GM21526 (cell line): ENCODE results near the gene ETNPPL.
"Not testable (repeated sequence)": the region's sequence is repeated elsewhere in the genome, so short reads cannot be mapped to it uniquely, and the experiment has no call there.

Experiments used
- ATAC-seq: cut with Tn5 transposase; IDR thresholded peaks from one replicate; pipeline ENCODE4 v1.9.1; 2021; ENCODE audit warnings: moderate library complexity; ENCODE audit not compliant: unreplicated experiment, low FRiP score

Gene ETNPPL

GRCh38 chr4:108763226-108763593 lies 357 bp upstream of the ETNPPL start:
- ATAC-seq, result no peak

- ATAC-seq, result no peak
These were observed 4.4 kb downstream of the ETNPPL start for GRCh38 chr4:108758498-108758897.

- no peak for ATAC-seq
These were observed 8.5 kb downstream of the ETNPPL start for GRCh38 chr4:108754327-108754726.

- ATAC-seq, result no peak
These were observed 11.5 kb downstream of the ETNPPL start for GRCh38 chr4:108751321-108751720.

- ATAC-seq, result no peak
These were observed 13.7 kb downstream of the ETNPPL start for GRCh38 chr4:108749119-108749518.

- no peak for ATAC-seq
These were observed 16.3 kb downstream of the ETNPPL start for GRCh38 chr4:108746511-108746910.

- ATAC-seq, result no peak
These were observed 18.5 kb downstream of the ETNPPL start for GRCh38 chr4:108744307-108744706.

GRCh38 chr4:108742451-108743420 lies 20.1 kb downstream of the ETNPPL start:
- ATAC-seq, result no peak

GRCh38 chr4:108738003-108738706 lies 24.7 kb downstream of the ETNPPL start:
- no peak for ATAC-seq

GRCh38 chr4:108731006-108731405 lies 31.8 kb downstream of the ETNPPL start:
- no peak for ATAC-seq

- ATAC-seq, result no peak
These were observed 32.3 kb downstream of the ETNPPL start for GRCh38 chr4:108730579-108730978.

GRCh38 chr4:108729731-108730130 lies 33.1 kb downstream of the ETNPPL start:
- no peak for ATAC-seq

GRCh38 chr4:108725457-108725856 lies 37.4 kb downstream of the ETNPPL start:
- ATAC-seq, result no peak

GRCh38 chr4:108717386-108717785 lies 45.5 kb downstream of the ETNPPL start:
- no peak for ATAC-seq

GRCh38 chr4:108716340-108716739 lies 46.5 kb downstream of the ETNPPL start:
- no peak for ATAC-seq

- no peak for ATAC-seq
These were observed 48.0 kb downstream of the ETNPPL start for GRCh38 chr4:108714880-108715279.

GRCh38 chr4:108710578-108710977 lies 52.3 kb downstream of the ETNPPL start:
- not testable (repeated sequence) for ATAC-seq

- ATAC-seq, result no peak
These were observed 53.1 kb downstream of the ETNPPL start for GRCh38 chr4:108709722-108710121.

- ATAC-seq, result no peak
These were observed 53.6 kb downstream of the ETNPPL start for GRCh38 chr4:108709234-108709633.

- ATAC-seq, result no peak
These were observed 56.6 kb downstream of the ETNPPL start for GRCh38 chr4:108706289-108706688.

- ATAC-seq, result no peak
These were observed 58.9 kb downstream of the ETNPPL start for GRCh38 chr4:108703966-108704365.

GRCh38 chr4:108703370-108703769 lies 59.5 kb downstream of the ETNPPL start:
- ATAC-seq, result no peak
